LNCaP clone FGC (cell line): ENCODE data around the gene KIAA0825.

Experiments used
- DNase-seq: peaks from one replicate; pipeline ENCODE4 v3.0.0-alpha.2; 2011; ENCODE audit warnings: low read depth
- H3K4me3 ChIP-seq: 2 replicates; pipeline ENCODE4 v1.5.1; 2011; ENCODE audit warnings: mild to moderate bottlenecking, low read depth, low read length, control low read depth
- CTCF ChIP-seq: IDR thresholded peaks from 2 replicates; pipeline ENCODE4 v1.5.1; 2012; ENCODE audit warnings: mild to moderate bottlenecking; ENCODE audit not compliant: control insufficient read depth, insufficient read depth; ENCODE audit errors: extremely low read depth

Gene KIAA0825

GRCh38 chr5:94288937-94289336, 329.5 kb downstream of the KIAA0825 start:
- no peak for DNase-seq
- no peak for TF ChIP-seq CTCF
- H3K4me3 ChIP-seq: no peak overlapping the region

- no peak for DNase-seq
- no peak for TF ChIP-seq CTCF
Observed at GRCh38 chr5:94285984-94286383, 332.4 kb downstream of the KIAA0825 start.

DNA sequence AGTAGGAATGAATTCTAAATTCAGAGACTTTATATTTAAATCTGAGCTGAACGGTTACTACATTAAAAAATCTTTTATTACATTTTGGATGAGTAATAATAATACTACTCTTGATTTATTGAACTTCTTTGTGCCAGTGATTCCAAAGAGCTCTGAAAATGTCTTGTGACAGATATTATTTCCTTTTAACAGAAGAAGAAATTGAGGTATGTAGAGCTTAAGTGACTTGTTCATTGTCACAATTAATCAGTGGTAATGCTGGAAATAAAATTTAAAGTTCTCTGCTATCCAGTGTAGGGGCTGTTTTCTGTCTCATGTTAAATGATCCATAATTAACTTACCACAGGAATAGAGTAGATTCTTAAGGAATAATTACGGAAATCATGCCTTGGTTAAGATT, 335.3 kb downstream of the KIAA0825 start:
- no peak overlapping the region for H3K4me3 ChIP-seq
- no peak for TF ChIP-seq CTCF
- DNase-seq: no peak

More at GRCh38 chr5:94285984-94286383, 332.4 kb downstream of the KIAA0825 start:
- no peak overlapping the region for H3K4me3 ChIP-seq

DNA sequence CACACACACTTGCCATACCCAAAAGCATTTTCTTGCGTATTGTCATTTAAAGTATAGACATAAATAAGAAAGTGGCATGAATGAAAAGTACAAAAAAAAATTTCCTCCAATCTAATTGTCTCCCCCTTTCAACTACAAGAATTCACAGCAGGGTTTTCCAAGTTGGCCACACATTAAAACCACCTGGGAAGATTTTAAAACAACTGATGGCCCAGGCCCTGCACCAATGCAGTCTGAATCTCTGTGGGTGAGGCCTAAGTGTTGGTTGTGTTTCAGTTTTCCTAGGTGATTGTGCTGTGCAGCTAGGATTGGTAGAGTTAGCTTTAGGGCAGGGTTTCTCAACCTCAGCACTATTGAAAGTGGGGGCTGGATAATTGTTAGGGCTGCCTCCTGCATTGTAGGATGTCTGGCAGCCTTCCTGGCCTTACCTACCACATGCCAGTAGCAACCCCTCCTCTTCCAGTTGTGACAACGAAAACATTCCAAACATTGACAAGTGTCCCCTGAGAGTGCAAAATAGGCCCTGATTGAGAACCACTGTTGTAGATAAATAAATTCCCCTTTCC, 337.1 kb downstream of the KIAA0825 start:
- no peak for DNase-seq
- H3K4me3 ChIP-seq: no peak overlapping the region
- TF ChIP-seq CTCF: no peak

DNA sequence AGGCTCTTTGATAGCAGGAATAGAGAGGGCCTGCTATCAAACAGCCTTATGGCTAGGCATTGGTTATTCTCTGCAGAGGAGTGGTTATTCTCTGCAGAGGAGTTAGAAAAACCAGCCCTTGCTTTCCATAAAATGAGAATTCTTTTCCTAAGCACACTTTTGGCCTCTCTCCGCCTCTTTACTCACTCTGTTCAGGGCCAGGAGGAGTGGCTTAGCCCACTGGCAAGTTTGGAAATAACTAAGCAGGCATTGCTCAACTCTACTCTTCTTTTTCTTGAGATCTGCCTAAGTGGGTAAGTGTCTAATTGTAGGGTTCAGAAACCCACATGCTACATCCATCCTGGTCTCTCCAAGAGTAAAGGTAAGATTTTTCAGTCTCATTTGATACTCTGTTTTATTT, 341.7 kb downstream of the KIAA0825 start:
- no peak overlapping the region for H3K4me3 ChIP-seq
- no peak for TF ChIP-seq CTCF
- DNase-seq: no peak

- TF ChIP-seq CTCF: no peak
- H3K4me3 ChIP-seq: no peak overlapping the region
- no peak for DNase-seq
Observed at GRCh38 chr5:94276048-94276447, 342.4 kb downstream of the KIAA0825 start.

GRCh38 chr5:94274707-94275106, 343.7 kb downstream of the KIAA0825 start:
- no peak for TF ChIP-seq CTCF
- no peak overlapping the region for H3K4me3 ChIP-seq
- no peak for DNase-seq
